Esophagus squamous epithelium (tissue), 4 donors: ENCODE measurements around the gene ZNF548.

Experiments
- POLR2A ChIP-seq, 4 donors: fragments of 450-650 bp; IDR thresholded peaks; one replicate each; pipeline ENCODE4 v1.6.1; 2017; ENCODE audit warnings: antibody characterized with exemption in 4 of 4, mild to moderate bottlenecking in 4 of 4, moderate library complexity in 3 of 4
- TF ChIP-seq, protein P1 (sequence below), 6 experiments: fragments of 450-650 bp in 4 of 6; fragments of 200-600 bp in 2 of 6; sonication (generic) in 2 of 6; IDR thresholded peaks; one replicate each; pipeline ENCODE4 v1.5.1; 2016 to 2019; ENCODE audit warnings: antibody characterized with exemption in 6 of 6, mild to moderate bottlenecking in 4 of 6, moderate library complexity in 4 of 6

- TF ChIP-seq POLR2A (IDR thresholded peaks at IDR 0.05): no peak
- TF ChIP-seq, protein P1, sequence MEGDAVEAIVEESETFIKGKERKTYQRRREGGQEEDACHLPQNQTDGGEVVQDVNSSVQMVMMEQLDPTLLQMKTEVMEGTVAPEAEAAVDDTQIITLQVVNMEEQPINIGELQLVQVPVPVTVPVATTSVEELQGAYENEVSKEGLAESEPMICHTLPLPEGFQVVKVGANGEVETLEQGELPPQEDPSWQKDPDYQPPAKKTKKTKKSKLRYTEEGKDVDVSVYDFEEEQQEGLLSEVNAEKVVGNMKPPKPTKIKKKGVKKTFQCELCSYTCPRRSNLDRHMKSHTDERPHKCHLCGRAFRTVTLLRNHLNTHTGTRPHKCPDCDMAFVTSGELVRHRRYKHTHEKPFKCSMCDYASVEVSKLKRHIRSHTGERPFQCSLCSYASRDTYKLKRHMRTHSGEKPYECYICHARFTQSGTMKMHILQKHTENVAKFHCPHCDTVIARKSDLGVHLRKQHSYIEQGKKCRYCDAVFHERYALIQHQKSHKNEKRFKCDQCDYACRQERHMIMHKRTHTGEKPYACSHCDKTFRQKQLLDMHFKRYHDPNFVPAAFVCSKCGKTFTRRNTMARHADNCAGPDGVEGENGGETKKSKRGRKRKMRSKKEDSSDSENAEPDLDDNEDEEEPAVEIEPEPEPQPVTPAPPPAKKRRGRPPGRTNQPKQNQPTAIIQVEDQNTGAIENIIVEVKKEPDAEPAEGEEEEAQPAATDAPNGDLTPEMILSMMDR (IDR thresholded peaks at IDR 0.05): no peak
These were observed 25.9 kb upstream of the ZNF548 start for GRCh38 chr19:57363688-57364181.
